Bronchial epithelial cell (primary cell): ENCODE measurements around the gene CPNE4. TPM values are rescaled to one million over a fixed set of nuclear protein-coding genes. Genes with fewer than 3 reads are reported as not detected.

Experiments used
- DNase-seq: peaks from one replicate; pipeline ENCODE4 v3.0.0-alpha.2; 2010; ENCODE audit warnings: low read depth
- FAIRE-seq: peaks from 2 replicates; lab custom pipeline; 2011; peaks lifted over from hg19 to GRCh38; lab: Jason Lieb, UNC
- H3K27me3 ChIP-seq: 2 replicates; pipeline ENCODE4 v1.5.1; 2011; ENCODE audit warnings: low read length; ENCODE audit not compliant: control insufficient read depth, insufficient read depth
- H3K36me3 ChIP-seq: 2 replicates; pipeline ENCODE4 v1.5.1; 2011; ENCODE audit warnings: low read length; ENCODE audit not compliant: control insufficient read depth, insufficient read depth
- H3K4me3 ChIP-seq: 2 replicates; pipeline ENCODE4 v1.5.1; 2011; ENCODE audit warnings: mild to moderate bottlenecking, low read depth, low read length, control low read depth
- total RNA-seq: library from RNA; depleted of rRNA; stranded (reverse); fragments of >200 nt; gene quantifications from 2 replicates; pipeline ENCODE4 v1.2.1, GENCODE V29; 2014
- TF ChIP-seq, protein P1 (sequence below): IDR thresholded peaks from 2 replicates; pipeline ENCODE4 v1.5.1; 2011; ENCODE audit warnings: mild to moderate bottlenecking, moderate library complexity, low read length, control low read depth, inconsistent platforms; ENCODE audit not compliant: insufficient read depth, severe bottlenecking

Gene CPNE4
- total RNA-seq, 1 donor from 2014 or later: under 0.01 TPM

DNA sequence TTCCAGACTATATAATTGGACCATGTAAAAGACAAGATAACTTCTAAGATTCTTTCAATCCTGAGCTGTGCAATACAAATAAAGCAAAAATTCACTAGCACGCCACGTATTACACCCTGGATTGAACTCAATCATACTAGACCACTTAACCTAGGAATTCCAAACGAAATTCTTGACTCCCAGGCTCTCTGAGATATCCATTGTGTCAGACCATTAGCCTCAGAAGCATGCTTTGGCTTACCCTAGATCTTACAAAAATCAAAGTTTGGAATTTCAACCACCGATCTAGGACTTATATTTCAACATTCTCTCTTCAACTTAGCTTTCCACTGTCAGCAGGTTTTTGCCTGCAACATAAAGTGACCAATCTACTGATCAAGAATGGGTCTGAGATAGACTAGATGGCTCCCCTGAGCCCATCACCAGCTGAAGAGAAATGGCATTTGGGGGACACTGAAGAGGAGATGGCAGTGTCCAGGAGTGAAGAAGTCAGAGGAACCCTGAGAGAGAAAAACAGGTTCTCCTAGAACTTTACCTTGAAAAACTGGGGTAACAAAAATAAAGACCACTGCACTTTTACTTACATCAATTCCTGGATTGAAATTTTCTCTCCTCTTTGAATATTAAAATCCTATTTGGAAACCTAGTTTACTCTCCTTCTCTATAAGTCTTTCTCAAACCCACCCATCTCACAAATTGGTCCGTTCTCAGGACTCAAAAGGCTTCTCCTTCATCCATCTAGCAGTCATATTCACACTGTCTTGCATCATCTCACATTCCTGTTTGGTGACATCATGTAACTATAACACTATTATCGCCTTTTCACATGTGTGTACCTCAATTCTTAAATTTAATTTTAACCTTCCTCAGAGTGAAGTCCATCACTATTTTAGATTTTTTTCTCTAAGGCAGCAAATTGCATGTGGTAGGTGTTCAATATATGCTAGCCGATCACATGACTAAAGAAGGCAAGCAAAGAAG lies 18.5 kb downstream of the CPNE4 start:
- no peak for FAIRE-seq
- Histone ChIP-seq H3K27me3 (no peaks in the 10 kb centered on the region), H3K4me3 (no peak overlapping the region), H3K36me3 (no peaks in the 10 kb centered on the region)
- TF ChIP-seq, protein P1, sequence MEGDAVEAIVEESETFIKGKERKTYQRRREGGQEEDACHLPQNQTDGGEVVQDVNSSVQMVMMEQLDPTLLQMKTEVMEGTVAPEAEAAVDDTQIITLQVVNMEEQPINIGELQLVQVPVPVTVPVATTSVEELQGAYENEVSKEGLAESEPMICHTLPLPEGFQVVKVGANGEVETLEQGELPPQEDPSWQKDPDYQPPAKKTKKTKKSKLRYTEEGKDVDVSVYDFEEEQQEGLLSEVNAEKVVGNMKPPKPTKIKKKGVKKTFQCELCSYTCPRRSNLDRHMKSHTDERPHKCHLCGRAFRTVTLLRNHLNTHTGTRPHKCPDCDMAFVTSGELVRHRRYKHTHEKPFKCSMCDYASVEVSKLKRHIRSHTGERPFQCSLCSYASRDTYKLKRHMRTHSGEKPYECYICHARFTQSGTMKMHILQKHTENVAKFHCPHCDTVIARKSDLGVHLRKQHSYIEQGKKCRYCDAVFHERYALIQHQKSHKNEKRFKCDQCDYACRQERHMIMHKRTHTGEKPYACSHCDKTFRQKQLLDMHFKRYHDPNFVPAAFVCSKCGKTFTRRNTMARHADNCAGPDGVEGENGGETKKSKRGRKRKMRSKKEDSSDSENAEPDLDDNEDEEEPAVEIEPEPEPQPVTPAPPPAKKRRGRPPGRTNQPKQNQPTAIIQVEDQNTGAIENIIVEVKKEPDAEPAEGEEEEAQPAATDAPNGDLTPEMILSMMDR: no peak
- peak; percentile 45 for DNase-seq

DNA sequence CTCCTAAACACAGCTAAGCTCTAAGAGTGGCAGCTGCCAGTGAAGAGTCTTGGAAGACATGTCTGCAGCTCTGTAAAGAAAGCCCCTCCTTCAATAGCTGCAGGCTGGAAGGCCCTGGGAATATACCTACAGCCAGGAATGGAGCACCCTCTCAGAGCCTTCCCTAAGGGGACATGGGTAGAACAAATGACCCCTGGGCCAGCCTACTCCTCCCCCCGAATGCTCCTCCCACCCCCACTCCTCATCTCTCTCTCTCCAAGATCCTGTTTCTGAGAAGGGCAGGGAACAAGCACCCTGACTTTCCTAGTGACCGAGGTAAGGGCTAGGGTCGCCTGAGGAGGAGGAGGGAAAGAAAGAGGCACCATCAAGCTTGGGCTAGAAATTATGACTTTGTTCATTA lies 20.7 kb downstream of the CPNE4 start:
- TF ChIP-seq, protein P1: no peak
- H3K4me3 ChIP-seq: no peak overlapping the region
- no peaks in the 10 kb centered on the region for H3K36me3 ChIP-seq
- H3K27me3 ChIP-seq: no peaks in the 10 kb centered on the region
- FAIRE-seq: no peak
- DNase-seq: no peak

DNA sequence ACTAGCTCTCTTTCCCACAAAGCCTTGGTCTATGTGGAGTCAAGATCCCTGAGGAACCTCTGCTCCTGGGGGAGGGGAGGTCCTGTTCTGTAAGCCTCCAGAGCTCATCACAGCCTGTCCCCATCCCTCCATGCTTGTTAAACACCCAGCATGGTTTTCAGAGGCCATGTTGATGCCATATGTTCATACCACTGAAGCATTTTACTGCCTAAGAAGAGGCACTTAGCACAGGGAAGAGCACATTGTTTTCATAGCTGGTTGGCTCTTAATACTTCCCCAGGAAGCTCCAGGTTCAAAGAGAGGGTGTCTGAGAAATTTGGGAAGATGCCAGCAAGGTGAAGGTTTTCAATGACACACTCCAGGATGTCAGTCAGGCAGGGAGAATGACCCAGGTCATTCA lies 25.6 kb downstream of the CPNE4 start:
- no peaks in the 10 kb centered on the region for H3K27me3 ChIP-seq
- DNase-seq: no peak
- no peak overlapping the region for H3K4me3 ChIP-seq
- TF ChIP-seq, protein P1: no peak
- H3K36me3 ChIP-seq: no peaks in the 10 kb centered on the region
- no peak for FAIRE-seq

DNA sequence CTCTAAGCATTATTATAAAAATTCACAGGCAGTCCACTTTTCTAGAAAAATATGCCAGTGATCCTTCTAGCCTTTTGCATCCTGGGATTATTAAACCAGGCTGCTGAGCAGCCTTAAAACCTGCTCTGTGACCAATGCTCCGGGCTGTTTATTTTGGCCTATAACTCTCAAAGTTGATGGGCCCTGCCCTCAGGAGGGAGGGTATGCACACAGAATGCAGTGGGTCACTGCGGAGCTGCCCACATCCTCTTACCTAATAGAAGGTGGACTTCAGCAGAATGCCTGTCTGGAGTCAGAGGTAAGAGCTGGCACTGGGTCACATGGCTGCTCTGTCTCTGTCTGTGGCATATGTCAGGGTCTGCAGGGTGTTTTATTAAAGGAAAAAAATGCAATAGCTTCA lies 26.0 kb downstream of the CPNE4 start:
- no peak for DNase-seq
- Histone ChIP-seq H3K36me3 (no peaks in the 10 kb centered on the region), H3K4me3 (no peak overlapping the region), H3K27me3 (no peaks in the 10 kb centered on the region)
- FAIRE-seq: no peak
- TF ChIP-seq, protein P1: no peak

DNA sequence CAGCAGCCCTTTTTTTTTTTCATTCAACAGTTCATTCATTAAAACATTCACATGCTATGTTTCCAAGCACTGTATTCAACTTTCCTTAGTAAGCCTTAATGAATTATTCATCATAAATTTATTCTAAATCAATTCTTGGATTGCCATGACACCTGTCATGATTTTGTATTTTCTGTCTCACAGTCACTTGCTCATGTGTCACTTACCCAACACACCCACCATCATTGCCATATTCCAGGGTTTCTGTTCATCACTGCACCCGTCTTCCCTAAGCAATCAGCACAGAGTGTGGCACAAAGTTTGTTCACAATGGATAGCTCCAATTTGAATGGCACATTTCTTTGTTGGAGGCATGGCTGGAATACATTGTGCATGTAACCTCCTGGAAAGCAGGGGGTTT lies 27.2 kb downstream of the CPNE4 start:
- H3K36me3 ChIP-seq: no peaks in the 10 kb centered on the region
- FAIRE-seq (no peak), DNase-seq (no peak)
- no peaks in the 10 kb centered on the region for H3K27me3 ChIP-seq
- TF ChIP-seq, protein P1: no peak
- no peak overlapping the region for H3K4me3 ChIP-seq
